GM12878 (cell line): ENCODE data around the gene VEZF1.

Experiments used
- BHLHE40 ChIP-seq, 2 experiments: fragments of 450-650 bp in 1 of 2; IDR thresholded peaks; 2 replicates each; pipeline ENCODE4 v1.6.1; 2011 to 2017; ENCODE audit warnings: low read depth in 2 of 2, borderline replicate concordance in 1 of 2, improper control_type of control experiment in 1 of 2, low read length in 1 of 2, mild to moderate bottlenecking in 1 of 2
- CTCF ChIP-seq, 3 experiments: IDR thresholded peaks in 2 of 3; conservative IDR thresholded peaks in 1 of 3; 2 replicates each; pipeline ENCODE4 v1.5.1; 2011; ENCODE audit warnings: low read depth in 3 of 3, low read length in 3 of 3, mild to moderate bottlenecking in 3 of 3, control low read depth in 2 of 3, moderate library complexity in 2 of 3, inconsistent platforms in 1 of 3, mixed read lengths in 1 of 3; ENCODE audit not compliant: control insufficient read depth in 2 of 3, insufficient read depth in 1 of 3; ENCODE audit errors: extremely low read depth in 1 of 3
- MAX ChIP-seq: IDR thresholded peaks from 2 replicates; pipeline ENCODE4 v1.6.1; 2012; ENCODE audit warnings: low read depth, low read length, improper control_type of control experiment
- REST ChIP-seq: IDR thresholded peaks from 2 replicates; pipeline ENCODE4 v1.6.1; 2012; ENCODE audit warnings: mild to moderate bottlenecking, low read depth, low read length
- RFX5 ChIP-seq: IDR thresholded peaks from 2 replicates; pipeline ENCODE4 v1.6.1; 2011; ENCODE audit warnings: low read depth, low read length, improper control_type of control experiment
- ZNF274 ChIP-seq: IDR thresholded peaks from one replicate; pipeline ENCODE4 v1.8.0; 2011; ENCODE audit not compliant: insufficient read length, insufficient read depth
- ZZZ3 ChIP-seq: IDR thresholded peaks from 2 replicates; pipeline ENCODE4 v1.6.1; 2011; ENCODE audit warnings: low read depth; ENCODE audit not compliant: control insufficient read depth, insufficient read length

- no peak for TF ChIP-seq ZNF274
- TF ChIP-seq BHLHE40 (IDR thresholded peaks at IDR 0.05; ENCODE audit: borderline replicate concordance in 1 of 2, low read depth in 2 of 2, low read length in 1 of 2) = peak; percentile 53 to 59
- no peak for TF ChIP-seq RFX5
- TF ChIP-seq MAX = no peak
- TF ChIP-seq CTCF (IDR thresholded peaks at IDR 0.05 in 2 of 3, conservative IDR thresholded peaks at IDR 0.05 in 1 of 3; ENCODE audit: control insufficient read depth in 2 of 3, extremely low read depth in 1 of 3, insufficient read depth in 1 of 3, low read depth in 3 of 3, low read length in 3 of 3) = no peak
- TF ChIP-seq REST = no peak
- no peak for TF ChIP-seq ZZZ3
Measured at GRCh38 chr17:57939797-57940196, 48.3 kb downstream of the VEZF1 start.
